Measurements from ENCODE around the gene ALOX5AP. TPM values are rescaled to one million over a fixed set of nuclear protein-coding genes. Genes with fewer than 3 reads are reported as not detected.

ALOX5AP gene
- total RNA-seq, 1 donor from 2014 or later = not detected

DNA sequence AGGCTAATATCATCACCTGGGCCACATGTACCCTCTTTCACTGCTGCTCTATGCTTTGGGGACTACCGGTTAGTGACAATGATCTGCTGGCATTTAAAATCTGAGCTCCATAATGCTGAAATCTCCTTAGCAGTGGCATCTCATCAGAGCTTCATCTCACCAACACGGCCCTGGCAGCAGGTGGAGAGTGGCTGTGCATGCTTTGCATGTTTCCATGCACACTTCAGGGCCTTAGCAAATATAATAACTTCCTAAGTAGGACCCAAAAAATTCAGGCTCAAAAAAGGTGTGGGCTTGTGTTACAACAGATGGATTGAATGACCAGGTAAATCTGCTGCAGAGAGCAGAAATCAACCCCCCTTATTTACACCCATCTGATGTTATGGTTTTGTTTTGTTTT lies 55.2 kb downstream of the ALOX5AP start:
- DNase-seq (ENCODE audit: extremely low spot score, unreplicated experiment) = no peak
- TF ChIP-seq, protein P1, sequence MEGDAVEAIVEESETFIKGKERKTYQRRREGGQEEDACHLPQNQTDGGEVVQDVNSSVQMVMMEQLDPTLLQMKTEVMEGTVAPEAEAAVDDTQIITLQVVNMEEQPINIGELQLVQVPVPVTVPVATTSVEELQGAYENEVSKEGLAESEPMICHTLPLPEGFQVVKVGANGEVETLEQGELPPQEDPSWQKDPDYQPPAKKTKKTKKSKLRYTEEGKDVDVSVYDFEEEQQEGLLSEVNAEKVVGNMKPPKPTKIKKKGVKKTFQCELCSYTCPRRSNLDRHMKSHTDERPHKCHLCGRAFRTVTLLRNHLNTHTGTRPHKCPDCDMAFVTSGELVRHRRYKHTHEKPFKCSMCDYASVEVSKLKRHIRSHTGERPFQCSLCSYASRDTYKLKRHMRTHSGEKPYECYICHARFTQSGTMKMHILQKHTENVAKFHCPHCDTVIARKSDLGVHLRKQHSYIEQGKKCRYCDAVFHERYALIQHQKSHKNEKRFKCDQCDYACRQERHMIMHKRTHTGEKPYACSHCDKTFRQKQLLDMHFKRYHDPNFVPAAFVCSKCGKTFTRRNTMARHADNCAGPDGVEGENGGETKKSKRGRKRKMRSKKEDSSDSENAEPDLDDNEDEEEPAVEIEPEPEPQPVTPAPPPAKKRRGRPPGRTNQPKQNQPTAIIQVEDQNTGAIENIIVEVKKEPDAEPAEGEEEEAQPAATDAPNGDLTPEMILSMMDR (conservative IDR thresholded peaks at IDR 0.05) = no peak
- Mint-ChIP-seq H3K27me3 (peaks cover 5% of the 10 kb centered on the region), H3K4me3 (no peak overlapping the region), H3K36me3 (no peaks in the 10 kb centered on the region), H3K9me3 (no peaks in the 10 kb centered on the region), H3K4me1 (ENCODE audit: unreplicated experiment) (peaks cover 26% of the 10 kb centered on the region), H3K27ac (no peak overlapping the region)

DNA sequence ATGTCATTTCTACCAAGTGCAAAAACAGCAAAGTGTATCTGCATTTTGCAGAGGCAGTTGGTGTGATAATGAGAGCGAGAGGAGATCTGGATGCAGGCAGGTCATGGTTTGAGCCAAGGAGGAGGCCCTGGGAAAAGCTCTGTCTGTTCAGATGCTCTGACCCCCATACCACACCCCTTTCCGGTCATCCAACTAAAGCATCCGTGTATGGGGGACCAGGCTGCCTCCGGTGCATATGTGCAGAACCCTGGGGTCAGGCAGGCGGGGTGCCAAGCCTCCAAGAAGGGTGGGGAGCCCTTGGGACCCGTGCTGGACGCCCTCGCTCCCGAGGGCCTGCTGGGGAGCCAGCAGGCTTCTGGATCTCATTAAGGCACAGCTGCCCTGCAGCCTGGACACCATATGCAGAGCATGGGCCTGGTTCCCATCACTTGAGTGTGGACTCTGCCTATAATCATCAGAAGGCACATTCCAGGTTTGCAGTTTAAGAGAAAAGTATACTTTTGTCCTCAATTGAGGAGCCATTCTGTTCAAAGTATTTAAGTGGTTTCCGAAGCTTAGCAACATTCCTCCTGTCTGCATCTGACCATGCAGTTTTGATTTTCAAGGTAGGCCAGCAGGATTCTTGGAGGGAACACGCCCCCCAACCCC lies 56.1 kb downstream of the ALOX5AP start:
- H3K4me3 Mint-ChIP-seq = no peak overlapping the region
- peak overlapping the region; percentile 51 for H3K27ac Mint-ChIP-seq
- peaks cover 31% of the 10 kb centered on the region for H3K4me1 Mint-ChIP-seq (ENCODE audit: unreplicated experiment)
- no peaks in the 10 kb centered on the region for H3K9me3 Mint-ChIP-seq
- H3K27me3 Mint-ChIP-seq = peaks cover 5% of the 10 kb centered on the region
- TF ChIP-seq, protein P1 (conservative IDR thresholded peaks at IDR 0.05) = no peak
- no peaks in the 10 kb centered on the region for H3K36me3 Mint-ChIP-seq
- DNase-seq (ENCODE audit: extremely low spot score, unreplicated experiment) = peak; percentile 66

DNA sequence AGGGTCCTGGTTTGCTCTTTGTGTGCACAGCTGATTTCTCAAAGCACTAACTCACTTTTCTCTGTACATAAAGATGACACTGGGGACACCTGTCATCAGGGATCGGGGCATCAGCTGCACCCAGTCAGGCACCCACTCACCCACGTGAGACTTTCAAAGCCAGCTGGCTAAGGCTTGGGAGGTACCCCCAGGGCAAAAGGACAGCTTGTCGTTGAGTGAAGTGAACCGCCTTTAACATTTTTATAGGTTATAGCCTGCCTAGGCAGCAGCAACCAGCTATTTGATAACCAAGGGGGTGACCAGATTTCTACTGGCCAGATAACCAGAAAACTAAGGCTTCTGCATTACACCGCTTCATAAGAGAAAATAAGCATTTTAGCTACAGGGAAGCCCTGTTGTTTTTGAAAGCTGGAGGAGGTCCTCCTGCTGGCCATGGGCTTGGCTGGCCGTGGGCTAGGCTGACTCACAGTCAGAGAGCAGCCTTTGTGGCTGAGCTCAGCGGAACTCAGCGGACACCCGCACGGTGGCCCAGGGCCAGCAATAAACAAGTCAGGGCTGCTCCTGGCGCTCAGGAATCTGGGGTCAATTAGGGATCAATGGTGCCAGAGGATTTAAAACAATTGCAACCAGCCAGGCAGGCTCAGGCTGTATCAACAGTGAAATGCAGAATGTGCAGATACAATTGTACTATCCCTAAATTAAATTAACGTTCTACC lies 57.1 kb downstream of the ALOX5AP start:
- TF ChIP-seq, protein P1 (conservative IDR thresholded peaks at IDR 0.05) = peak; percentile 53
- Mint-ChIP-seq H3K9me3 (no peaks in the 10 kb centered on the region), H3K4me3 (peak overlapping the region; percentile 68), H3K27ac (peak overlapping the region; percentile 72), H3K4me1 (ENCODE audit: unreplicated experiment) (peaks cover 38% of the 10 kb centered on the region), H3K36me3 (no peaks in the 10 kb centered on the region), H3K27me3 (no peaks in the 10 kb centered on the region)
- peak; percentile 76 for DNase-seq (ENCODE audit: extremely low spot score, unreplicated experiment)

DNA sequence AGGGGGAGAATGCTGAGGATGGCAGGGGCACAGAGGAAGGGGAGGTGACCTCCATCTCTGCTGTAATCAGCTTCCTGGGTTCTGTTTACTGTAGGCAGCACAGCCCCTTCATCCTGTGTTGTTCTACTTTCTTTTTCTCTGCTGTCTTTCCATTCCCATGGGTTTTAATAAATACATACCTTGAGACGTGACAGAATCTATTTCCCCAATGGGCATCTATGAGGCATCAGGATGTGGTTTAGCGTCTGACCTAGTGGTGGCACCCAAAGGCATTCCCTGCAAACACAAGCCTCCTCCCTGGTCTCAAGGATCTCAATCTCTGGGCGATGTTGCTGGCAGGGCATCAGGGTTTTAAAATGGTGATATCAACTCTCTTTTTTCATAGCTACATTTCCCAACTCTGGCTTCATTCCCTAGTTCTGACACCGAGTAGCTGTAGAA lies 60.8 kb downstream of the ALOX5AP start:
- H3K9me3 Mint-ChIP-seq = no peaks in the 10 kb centered on the region
- TF ChIP-seq, protein P1 (conservative IDR thresholded peaks at IDR 0.05) = no peak
- no peak for DNase-seq (ENCODE audit: extremely low spot score, unreplicated experiment)
- H3K36me3 Mint-ChIP-seq = no peaks in the 10 kb centered on the region
- H3K27ac Mint-ChIP-seq = no peak overlapping the region
- peaks cover 3% of the 10 kb centered on the region for H3K27me3 Mint-ChIP-seq
- H3K4me3 Mint-ChIP-seq = no peak overlapping the region
- peaks cover 51% of the 10 kb centered on the region for H3K4me1 Mint-ChIP-seq (ENCODE audit: unreplicated experiment)

DNA sequence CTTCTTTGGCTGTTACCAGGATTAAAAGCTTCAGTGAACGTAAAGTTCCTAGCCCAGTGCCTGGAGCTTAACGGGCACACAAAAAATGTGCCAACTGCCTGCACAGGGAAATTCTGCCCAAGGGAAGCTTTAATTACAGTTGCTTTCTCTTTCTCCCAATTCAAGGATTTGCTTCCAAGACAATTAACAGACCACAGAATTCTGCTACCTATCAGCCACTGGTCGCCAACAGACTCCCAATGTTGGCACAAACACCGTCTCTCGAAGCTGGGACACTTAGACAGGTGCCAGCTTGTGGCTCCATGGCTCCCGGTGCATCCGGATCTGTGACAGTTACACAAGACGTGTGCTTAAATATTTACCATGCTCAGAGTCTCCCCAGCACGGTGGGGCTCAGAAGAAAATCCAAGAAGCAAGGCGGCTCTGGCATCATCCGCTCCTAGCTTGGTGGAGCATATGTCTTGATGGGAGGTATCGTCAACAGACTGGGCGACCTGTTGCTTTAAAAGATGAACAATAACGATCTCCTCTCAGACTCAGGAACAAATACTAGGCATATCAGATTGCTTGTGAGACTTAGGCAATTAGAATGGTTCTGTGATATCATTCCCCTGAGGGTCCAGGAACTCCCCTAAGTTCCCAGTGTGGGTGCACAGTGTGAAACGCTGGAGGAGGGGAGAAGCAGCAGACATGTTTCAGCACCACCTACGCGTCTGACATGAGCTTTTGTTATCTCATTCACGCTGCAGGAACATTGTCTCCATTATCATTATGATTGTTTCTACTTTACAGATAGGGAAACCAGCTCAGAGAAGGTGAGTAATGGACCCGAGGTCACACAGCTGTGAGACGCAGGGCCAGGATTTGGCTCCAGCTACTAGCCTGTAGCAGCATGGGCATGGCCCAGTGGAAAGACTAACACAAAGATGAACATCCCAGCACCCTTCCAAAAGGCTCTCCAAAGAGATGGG lies 61.6 kb downstream of the ALOX5AP start:
- DNase-seq (ENCODE audit: extremely low spot score, unreplicated experiment) = no peak
- H3K4me3 Mint-ChIP-seq = no peak overlapping the region
- H3K36me3 Mint-ChIP-seq = no peaks in the 10 kb centered on the region
- H3K9me3 Mint-ChIP-seq = no peaks in the 10 kb centered on the region
- no peak overlapping the region for H3K27ac Mint-ChIP-seq
- peaks cover 46% of the 10 kb centered on the region for H3K4me1 Mint-ChIP-seq (ENCODE audit: unreplicated experiment)
- TF ChIP-seq, protein P1 (conservative IDR thresholded peaks at IDR 0.05) = no peak
- peaks cover 3% of the 10 kb centered on the region for H3K27me3 Mint-ChIP-seq
